GM21528 (cell line): ENCODE results near the gene ASIC3.

Source experiments
- ATAC-seq: cut with Tn5 transposase; IDR thresholded peaks from one replicate; pipeline ENCODE4 v1.9.1; 2021; ENCODE audit warnings: mild to moderate bottlenecking, moderate library complexity; ENCODE audit not compliant: unreplicated experiment, low FRiP score

ASIC3 gene

GRCh38 chr7:151069841-151070573 is 21.7 kb downstream of the ASIC3 start:
- ATAC-seq: no peak

DNA sequence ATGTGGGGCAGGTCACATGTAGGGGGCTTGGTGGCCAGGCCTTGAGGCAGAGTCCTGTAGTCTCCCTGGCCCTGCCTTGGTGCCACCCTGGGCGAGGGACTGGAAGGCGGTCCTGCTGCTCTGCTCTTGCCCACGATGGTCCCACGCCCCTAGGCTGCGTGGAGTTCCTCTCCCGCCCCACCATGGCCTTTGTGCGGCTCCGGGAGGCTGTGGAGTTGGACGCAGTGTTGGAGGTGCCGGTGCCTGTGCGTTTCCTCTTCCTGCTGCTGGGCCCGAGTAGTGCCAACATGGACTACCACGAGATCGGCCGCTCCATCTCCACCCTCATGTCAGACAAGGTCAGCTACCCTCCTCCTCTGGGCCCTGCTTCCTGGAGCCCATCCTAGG is 22.2 kb downstream of the ASIC3 start:
- ATAC-seq: no peak

DNA sequence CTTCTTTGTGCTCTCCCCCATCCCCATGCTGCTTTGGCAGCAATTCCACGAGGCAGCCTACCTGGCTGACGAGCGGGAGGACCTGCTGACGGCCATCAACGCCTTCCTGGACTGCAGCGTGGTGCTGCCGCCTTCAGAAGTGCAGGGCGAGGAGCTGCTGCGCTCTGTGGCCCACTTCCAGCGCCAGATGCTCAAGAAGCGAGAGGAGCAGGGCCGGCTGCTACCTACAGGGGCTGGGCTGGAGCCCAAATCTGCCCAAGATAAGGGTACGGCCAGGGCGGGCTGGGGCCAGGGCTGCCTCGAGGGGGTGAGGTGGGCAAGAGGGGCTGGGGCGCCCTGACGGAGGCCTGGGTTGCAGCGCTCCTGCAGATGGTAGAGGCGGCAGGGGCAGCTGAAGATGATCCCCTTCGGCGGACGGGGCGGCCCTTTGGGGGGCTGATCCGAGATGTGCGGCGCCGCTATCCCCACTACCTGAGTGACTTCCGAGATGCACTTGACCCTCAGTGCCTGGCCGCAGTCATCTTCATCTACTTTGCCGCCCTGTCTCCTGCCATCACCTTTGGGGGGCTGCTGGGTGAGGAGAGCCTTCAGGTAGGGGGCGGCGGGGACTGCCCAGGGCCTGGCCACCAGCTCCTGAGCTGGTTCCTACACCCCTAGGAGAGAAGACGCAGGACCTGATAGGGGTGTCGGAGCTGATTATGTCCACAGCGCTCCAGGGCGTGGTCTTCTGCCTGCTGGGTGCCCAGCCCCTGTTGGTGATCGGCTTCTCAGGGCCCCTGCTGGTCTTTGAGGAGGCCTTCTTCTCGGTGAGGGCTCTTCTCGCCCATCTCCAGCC is 22.9 kb downstream of the ASIC3 start:
- ATAC-seq: no peak

DNA sequence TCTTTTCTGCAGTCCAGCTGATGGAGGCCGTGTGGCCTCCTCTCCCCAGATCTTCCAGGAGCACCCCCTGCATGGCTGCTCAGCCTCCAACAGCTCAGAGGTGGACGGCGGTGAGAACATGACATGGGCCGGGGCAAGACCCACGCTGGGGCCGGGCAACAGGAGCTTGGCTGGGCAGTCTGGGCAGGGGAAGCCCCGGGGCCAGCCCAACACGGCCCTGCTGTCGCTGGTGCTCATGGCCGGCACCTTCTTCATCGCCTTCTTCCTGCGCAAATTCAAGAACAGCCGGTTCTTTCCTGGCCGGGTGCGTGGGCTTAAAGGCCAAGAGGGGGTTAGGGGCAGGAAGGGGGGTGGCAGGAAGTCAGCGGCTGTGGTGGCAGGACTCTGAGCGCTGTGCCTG is 25.7 kb downstream of the ASIC3 start:
- ATAC-seq: no peak

GRCh38 chr7:151074817-151075661 is 26.7 kb downstream of the ASIC3 start:
- no peak for ATAC-seq

DNA sequence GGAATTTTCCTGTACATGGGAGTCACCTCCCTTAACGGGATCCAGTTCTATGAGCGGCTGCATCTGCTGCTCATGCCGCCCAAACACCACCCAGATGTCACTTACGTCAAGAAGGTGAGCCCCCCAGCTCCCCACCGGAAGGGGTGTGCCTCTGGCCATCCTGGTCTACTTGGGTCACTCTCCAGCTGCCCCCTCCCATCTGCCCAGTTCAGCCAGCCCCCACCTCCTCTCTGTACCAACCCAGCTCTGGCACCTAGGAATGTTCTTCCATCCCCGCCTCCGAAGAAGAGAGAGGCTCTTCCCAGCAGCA is 27.3 kb downstream of the ASIC3 start:
- no peak for ATAC-seq

DNA sequence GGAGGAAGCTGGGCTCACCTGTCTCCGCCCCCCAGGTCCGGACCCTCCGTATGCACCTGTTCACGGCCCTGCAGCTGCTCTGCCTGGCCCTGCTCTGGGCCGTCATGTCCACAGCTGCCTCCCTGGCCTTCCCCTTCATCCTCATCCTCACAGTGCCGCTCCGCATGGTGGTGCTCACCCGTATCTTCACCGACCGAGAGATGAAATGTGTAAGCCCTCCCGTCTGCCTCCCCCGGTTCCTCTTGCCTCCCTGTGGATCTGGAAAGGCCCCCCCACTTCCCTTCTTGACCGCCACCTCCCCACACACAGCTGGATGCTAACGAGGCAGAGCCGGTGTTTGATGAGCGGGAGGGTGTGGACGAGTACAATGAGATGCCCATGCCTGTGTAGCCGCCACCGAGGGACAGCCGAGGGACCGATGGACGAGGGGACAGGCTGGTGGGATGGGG is 27.7 kb downstream of the ASIC3 start:
- ATAC-seq: no peak

GRCh38 chr7:151076863-151077704 is 28.8 kb downstream of the ASIC3 start:
- ATAC-seq: no peak

- no peak for ATAC-seq
These were observed 29.4 kb downstream of the ASIC3 start for GRCh38 chr7:151077705-151078232.

DNA sequence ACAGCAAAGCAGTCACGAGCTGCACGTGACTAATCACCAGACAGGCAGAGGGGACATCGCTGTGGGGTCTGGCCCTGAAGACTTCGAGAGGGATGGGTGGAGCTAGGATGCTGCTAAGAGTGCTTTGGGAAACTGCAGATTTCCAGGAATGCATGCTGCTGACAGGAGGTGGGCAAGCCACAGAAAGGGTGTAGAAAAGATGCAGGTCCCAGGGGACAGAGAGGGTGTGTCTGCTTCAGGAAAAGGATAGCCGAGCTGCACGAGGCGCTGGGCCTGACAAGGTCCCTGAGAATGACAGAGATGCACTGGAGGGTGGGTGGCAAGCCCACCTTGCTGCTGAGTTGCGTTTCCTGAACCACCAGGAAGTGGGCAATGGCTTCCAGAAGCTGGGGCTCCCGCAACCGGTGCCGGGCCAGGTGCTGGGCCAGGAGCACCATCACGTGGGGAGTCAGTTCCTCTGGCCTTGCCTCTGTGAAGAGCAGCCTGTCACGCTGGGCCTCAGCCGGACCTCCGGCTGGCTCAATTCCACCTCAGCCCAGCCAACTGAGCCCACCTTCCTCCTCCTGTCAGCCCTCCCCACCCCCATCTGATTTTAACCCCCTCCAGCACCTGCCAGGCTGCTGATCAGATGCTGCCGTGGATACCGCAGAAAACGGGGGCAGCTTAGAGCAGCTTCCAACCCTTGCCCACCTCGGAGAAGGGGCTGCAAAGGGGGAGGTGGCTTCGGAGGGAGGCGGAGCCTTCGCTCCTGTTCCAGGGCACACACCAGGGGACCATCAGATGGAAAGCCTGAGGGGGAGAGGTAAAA is 30.1 kb downstream of the ASIC3 start:
- no peak for ATAC-seq

DNA sequence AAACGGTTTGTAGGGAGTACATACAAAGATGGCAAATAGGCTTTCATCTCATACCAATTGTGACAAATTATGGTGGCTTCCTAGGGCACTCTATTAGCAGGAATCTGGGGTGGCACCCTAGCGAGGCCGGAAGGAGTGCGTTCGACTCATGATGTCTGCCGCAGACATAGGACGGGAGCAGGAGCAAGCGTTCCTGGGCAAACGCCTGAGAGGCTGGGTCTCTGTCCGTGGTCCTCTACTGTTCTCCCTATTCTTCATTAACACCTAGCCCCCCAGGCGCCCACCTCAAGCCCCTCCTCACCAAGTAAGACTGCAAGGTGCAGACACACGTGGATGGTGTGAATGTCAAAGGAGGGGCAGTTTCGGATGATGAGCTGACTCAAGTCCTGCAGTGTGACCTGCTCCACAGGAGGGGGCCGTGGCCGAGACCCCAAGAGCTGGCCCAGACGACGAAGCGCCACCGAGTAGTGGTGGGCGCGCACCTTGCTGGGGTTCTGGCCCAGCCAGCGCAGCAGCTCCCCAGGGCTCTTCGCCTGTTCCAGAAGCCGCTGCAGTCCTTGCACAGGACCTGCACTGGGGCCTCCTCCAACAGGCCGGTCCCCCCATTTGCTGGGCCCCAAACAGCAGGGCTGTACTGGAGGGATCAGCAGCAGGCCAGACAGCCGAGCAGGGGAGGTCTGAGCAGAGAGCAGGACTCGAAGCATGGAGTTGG is 31.0 kb downstream of the ASIC3 start:
- ATAC-seq: no peak

- ATAC-seq: peak; percentile 2
These were observed 31.8 kb downstream of the ASIC3 start for GRCh38 chr7:151080067-151080521.

DNA sequence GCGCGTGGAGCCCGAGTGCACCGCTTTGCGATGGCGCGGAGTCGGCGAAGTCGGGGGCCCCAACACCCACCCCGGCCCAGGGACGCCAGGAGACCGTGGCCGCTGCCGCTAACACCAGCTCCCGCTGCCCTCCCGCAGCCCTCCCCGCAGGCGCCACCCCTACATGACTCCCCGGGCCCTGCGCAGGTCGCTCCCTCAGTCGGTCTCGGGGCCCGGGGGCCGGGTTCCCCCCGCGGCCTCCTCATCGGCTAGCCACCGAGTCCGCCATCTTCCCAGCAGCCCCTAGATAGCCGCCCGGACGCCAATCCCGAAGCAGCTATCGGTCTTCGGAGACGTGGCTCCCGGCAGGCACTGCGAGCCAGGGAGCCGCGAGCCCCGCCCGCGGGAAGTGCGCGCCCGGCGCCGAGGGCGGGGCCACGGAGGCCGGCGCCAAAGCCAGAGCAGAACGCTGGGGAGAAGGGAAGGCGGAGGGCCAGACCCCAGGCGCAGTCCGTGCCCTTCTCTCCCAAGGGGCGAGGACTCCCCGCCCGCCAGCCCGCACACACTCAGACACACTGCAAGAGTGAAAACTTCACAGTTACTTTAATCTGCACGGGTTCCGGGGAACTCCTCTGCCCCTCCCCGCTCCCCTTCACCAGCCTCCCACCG is 32.3 kb downstream of the ASIC3 start, which contains the start of gene FASTK:
TSS of gene FASTK (minus strand) at position 288 of the 648 bp plus-strand sequence. CDS start at position 245, 43 bp downstream.
- ATAC-seq: peak; percentile 75

DNA sequence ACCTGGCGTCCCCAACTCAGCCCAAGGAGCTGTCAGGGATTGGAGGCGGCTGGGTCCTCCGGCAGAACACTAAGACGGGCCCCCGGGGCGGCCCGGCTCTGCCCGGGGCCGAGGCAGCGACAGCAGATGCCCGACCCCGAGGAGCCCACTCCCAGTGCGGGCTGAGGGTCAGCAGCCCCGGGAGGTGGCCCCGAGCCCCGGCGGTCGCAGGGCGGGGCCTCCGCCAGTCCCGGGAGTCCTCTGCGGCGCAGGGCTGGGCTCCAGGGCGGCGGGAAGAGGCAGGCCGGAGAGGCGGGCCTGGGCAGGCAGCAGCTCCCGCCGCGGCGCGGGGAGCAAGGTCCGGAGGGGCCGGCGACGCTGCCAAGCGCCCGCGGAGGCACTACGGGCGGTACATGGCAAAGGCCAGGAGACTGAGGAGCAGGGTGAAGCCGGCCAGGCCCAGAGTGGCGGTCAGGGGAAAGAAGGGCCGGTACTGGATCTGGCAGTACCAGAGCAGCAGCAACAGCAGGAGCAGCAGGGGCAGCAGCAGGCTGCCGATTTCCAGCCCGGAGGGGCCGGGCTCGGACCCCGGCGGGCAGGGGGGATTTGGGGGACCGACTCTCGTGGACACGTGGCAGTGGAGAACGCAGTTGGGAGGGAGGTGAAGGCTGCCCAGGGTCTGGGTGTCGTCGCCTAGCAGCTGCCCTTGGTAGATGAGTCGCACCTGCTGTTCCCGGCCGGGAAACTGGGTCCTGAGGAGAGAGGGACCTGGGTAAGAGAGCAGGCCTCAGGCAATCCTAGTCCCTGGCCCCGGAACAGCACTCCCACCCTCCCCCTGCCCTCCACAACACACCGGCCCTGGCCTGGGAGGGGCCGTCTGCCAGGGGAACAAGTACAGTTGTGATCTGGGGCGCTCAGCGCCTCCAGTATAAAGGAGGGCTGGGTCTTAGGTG is 33.1 kb downstream of the ASIC3 start:
- no peak for ATAC-seq

DNA sequence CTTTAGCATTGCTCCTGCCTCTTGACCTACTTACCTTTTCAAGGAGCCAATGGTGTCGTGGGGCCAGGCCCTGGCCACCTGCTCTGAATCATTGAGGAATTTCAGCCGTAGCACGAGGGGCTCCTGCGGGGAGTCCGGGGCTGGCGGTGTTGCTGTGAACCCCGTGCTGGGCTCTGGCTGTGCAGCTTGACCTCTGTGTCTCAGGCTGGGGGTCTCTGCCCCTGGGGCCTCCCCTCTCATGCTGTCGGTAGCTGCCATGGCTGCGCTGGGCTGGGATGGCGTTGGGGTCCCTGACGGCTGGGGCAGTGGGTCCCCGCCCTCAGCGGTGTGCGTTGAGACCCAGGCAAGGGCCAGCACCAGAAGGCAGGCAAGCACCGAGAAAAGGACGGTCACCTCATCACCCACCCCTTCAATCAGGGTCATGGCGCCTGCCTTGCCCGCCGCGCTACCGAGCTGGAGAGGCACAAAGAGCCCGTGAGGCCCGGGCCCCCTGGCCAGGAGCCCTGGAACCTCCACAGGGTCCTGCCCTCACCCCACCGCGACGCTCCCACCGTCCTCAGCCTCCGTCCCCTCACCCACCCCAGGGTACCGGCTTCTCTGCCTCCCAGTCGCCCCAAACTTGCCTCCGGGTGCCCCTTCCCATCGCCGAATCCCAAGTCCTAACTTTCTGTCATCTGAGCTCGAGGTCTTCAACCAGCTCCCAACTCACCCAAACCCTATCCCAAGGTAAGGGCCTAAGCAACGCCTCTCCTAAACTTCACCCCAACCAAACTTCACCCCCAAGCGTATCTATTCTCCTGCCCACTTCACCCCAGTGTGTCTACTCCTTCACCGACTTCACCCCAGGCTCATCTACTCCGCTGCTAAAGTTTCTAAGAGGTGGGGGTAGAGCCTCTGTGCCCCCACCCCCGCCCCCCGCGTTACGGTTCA is 34.1 kb downstream of the ASIC3 start:
- no peak for ATAC-seq
